ENCODE results near the gene HMGN1.

HMGN1 gene

GRCh38 chr21:39348355-39349210 is at the start of gene HMGN1:
Gene HMGN1, minus strand, starts transcription at chr21:39349088. Its CDS starts 171 bp downstream, at chr21:39348917.
- in situ Hi-C loops (cut with MboI; ENCODE audit: low sequenced_read_pairs) = no loop called here
- peak; percentile 83 to 93 for DNase-seq (ENCODE audit: low spot score in 2 of 2)
- Histone ChIP-seq H3K27me3 (ENCODE audit: low read depth) (no peaks in the 10 kb centered on the region), H3K36me3 (replicated peaks) (peaks cover 36% of the 10 kb centered on the region), H3K4me3 (peak within 1 kb of the TSS; percentile 77), H3K9me3 (no peaks in the 10 kb centered on the region), H3K4me1 (peaks cover 29% of the 10 kb centered on the region)

- H3K9me3 ChIP-seq = no peaks in the 10 kb centered on the region
- in situ Hi-C loops (cut with MboI; ENCODE audit: low sequenced_read_pairs) = loop anchor here (25.0 kb wide), 1 partner anchor 586 kb away; the partner anchor contains the start of gene ETS2
- H3K36me3 ChIP-seq (replicated peaks) = peaks cover 43% of the 10 kb centered on the region
- H3K4me3 ChIP-seq = no peak overlapping the region
- no peaks in the 10 kb centered on the region for H3K4me1 ChIP-seq
- DNase-seq (ENCODE audit: low spot score in 2 of 2) = no peak
- no peaks in the 10 kb centered on the region for H3K27me3 ChIP-seq (ENCODE audit: low read depth)
Measured at GRCh38 chr21:39397646-39398385, 48.9 kb upstream of the HMGN1 start.

GRCh38 chr21:39392981-39393380 is 44.1 kb upstream of the HMGN1 start:
- Histone ChIP-seq H3K9me3 (no peaks in the 10 kb centered on the region), H3K36me3 (replicated peaks) (peaks cover 60% of the 10 kb centered on the region)
- in situ Hi-C loops (cut with MboI; ENCODE audit: low sequenced_read_pairs) = loop anchor here (25.0 kb wide), 1 partner anchor 581 kb away; the partner anchor contains the start of gene ETS2

GRCh38 chr21:39390212-39390765 is 41.4 kb upstream of the HMGN1 start:
- H3K27me3 ChIP-seq (ENCODE audit: low read depth) = no peaks in the 10 kb centered on the region
- H3K9me3 ChIP-seq = no peaks in the 10 kb centered on the region
- DNase-seq (ENCODE audit: low spot score in 2 of 2) = no peak
- H3K4me1 ChIP-seq = peaks cover 10% of the 10 kb centered on the region
- peaks cover 45% of the 10 kb centered on the region for H3K36me3 ChIP-seq (replicated peaks)
- no peak overlapping the region for H3K4me3 ChIP-seq
- in situ Hi-C loops (cut with MboI; ENCODE audit: low sequenced_read_pairs) = loop anchor here (25.0 kb wide), 1 partner anchor 578 kb away; the partner anchor contains the start of gene ETS2

More at GRCh38 chr21:39392981-39393380, 44.1 kb upstream of the HMGN1 start:
- Histone ChIP-seq H3K27me3 (ENCODE audit: low read depth) (no peaks in the 10 kb centered on the region), H3K4me3 (no peak overlapping the region), H3K4me1 (peaks cover 5% of the 10 kb centered on the region)
- DNase-seq (ENCODE audit: low spot score in 2 of 2) = no peak

GRCh38 chr21:39388811-39389155 is 39.9 kb upstream of the HMGN1 start:
- Histone ChIP-seq H3K27me3 (ENCODE audit: low read depth) (no peaks in the 10 kb centered on the region), H3K36me3 (replicated peaks) (peaks cover 30% of the 10 kb centered on the region), H3K9me3 (no peaks in the 10 kb centered on the region), H3K4me1 (peaks cover 10% of the 10 kb centered on the region), H3K4me3 (peak overlapping the region; percentile 29)
- no peak for DNase-seq (ENCODE audit: low spot score in 2 of 2)
- in situ Hi-C loops (cut with MboI; ENCODE audit: low sequenced_read_pairs) = loop anchor here (25.0 kb wide), 1 partner anchor 576 kb away; the partner anchor contains the start of gene ETS2

- Histone ChIP-seq H3K27me3 (ENCODE audit: low read depth) (no peaks in the 10 kb centered on the region), H3K4me1 (peaks cover 10% of the 10 kb centered on the region), H3K4me3 (peak overlapping the region; percentile 29), H3K9me3 (no peaks in the 10 kb centered on the region), H3K36me3 (replicated peaks) (peaks cover 24% of the 10 kb centered on the region)
- in situ Hi-C loops (cut with MboI; ENCODE audit: low sequenced_read_pairs) = loop anchor here (25.0 kb wide), 1 partner anchor 576 kb away; the partner anchor contains the start of gene ETS2
- peak; percentile 78 to 96 for DNase-seq (ENCODE audit: low spot score in 2 of 2)
Measured at GRCh38 chr21:39388038-39388810, 39.3 kb upstream of the HMGN1 start.

GRCh38 chr21:39387461-39388037 is 38.7 kb upstream of the HMGN1 start:
- H3K9me3 ChIP-seq = no peaks in the 10 kb centered on the region
- peak; percentile 84 to 97 for DNase-seq (ENCODE audit: low spot score in 2 of 2)
- in situ Hi-C loops (cut with MboI; ENCODE audit: low sequenced_read_pairs) = loop anchor here (25.0 kb wide), 1 partner anchor 575 kb away; the partner anchor contains the start of gene ETS2
- peaks cover 18% of the 10 kb centered on the region for H3K36me3 ChIP-seq (replicated peaks)
- peaks cover 10% of the 10 kb centered on the region for H3K4me1 ChIP-seq
- H3K27me3 ChIP-seq (ENCODE audit: low read depth) = no peaks in the 10 kb centered on the region
- H3K4me3 ChIP-seq = peak overlapping the region; percentile 29

GRCh38 chr21:39386899-39387298 is 38.0 kb upstream of the HMGN1 start:
- Histone ChIP-seq H3K27me3 (ENCODE audit: low read depth) (no peaks in the 10 kb centered on the region), H3K4me1 (peaks cover 10% of the 10 kb centered on the region), H3K9me3 (no peaks in the 10 kb centered on the region), H3K4me3 (no peak overlapping the region), H3K36me3 (replicated peaks) (peaks cover 11% of the 10 kb centered on the region)
- DNase-seq (ENCODE audit: low spot score in 2 of 2) = no peak
- in situ Hi-C loops (cut with MboI; ENCODE audit: low sequenced_read_pairs) = loop anchor here (25.0 kb wide), 1 partner anchor 575 kb away; the partner anchor contains the start of gene ETS2

- DNase-seq (ENCODE audit: low spot score in 2 of 2) = no peak
- no peak overlapping the region for H3K4me3 ChIP-seq
- H3K4me1 ChIP-seq = peaks cover 10% of the 10 kb centered on the region
Measured at GRCh38 chr21:39386194-39386593, 37.3 kb upstream of the HMGN1 start.

GRCh38 chr21:39385299-39386145 is 36.6 kb upstream of the HMGN1 start:
- no peak for DNase-seq (ENCODE audit: low spot score in 2 of 2)
- Histone ChIP-seq H3K9me3 (no peaks in the 10 kb centered on the region), H3K27me3 (ENCODE audit: low read depth) (no peaks in the 10 kb centered on the region), H3K4me3 (no peak overlapping the region), H3K36me3 (replicated peaks) (0 out of 2 replicates have a peak, but pooled peaks cover under 1% of the 10 kb centered on the region), H3K4me1 (peaks cover 10% of the 10 kb centered on the region)
- in situ Hi-C loops (cut with MboI; ENCODE audit: low sequenced_read_pairs) = loop anchor here (25.0 kb wide), 1 partner anchor 573 kb away; the partner anchor contains the start of gene ETS2

More at GRCh38 chr21:39386194-39386593, 37.3 kb upstream of the HMGN1 start:
- in situ Hi-C loops (cut with MboI; ENCODE audit: low sequenced_read_pairs) = loop anchor here (25.0 kb wide), 1 partner anchor 574 kb away; the partner anchor contains the start of gene ETS2
- H3K9me3 ChIP-seq = no peaks in the 10 kb centered on the region
- no peaks in the 10 kb centered on the region for H3K27me3 ChIP-seq (ENCODE audit: low read depth)
- H3K36me3 ChIP-seq (replicated peaks) = peaks cover 4% of the 10 kb centered on the region; the same call in 1 of the 2 replicates

- H3K4me3 ChIP-seq = no peak overlapping the region
- in situ Hi-C loops (cut with MboI; ENCODE audit: low sequenced_read_pairs) = loop anchor here (25.0 kb wide), 1 partner anchor 572 kb away; the partner anchor contains the start of gene ETS2
- no peaks in the 10 kb centered on the region for H3K36me3 ChIP-seq (replicated peaks)
- H3K9me3 ChIP-seq = no peaks in the 10 kb centered on the region
- peaks cover 11% of the 10 kb centered on the region for H3K4me1 ChIP-seq
- no peaks in the 10 kb centered on the region for H3K27me3 ChIP-seq (ENCODE audit: low read depth)
- no peak for DNase-seq (ENCODE audit: low spot score in 2 of 2)
Measured at GRCh38 chr21:39384674-39385298, 35.9 kb upstream of the HMGN1 start.
